ENCODE measurements around the gene INS.

Gene INS

DNA sequence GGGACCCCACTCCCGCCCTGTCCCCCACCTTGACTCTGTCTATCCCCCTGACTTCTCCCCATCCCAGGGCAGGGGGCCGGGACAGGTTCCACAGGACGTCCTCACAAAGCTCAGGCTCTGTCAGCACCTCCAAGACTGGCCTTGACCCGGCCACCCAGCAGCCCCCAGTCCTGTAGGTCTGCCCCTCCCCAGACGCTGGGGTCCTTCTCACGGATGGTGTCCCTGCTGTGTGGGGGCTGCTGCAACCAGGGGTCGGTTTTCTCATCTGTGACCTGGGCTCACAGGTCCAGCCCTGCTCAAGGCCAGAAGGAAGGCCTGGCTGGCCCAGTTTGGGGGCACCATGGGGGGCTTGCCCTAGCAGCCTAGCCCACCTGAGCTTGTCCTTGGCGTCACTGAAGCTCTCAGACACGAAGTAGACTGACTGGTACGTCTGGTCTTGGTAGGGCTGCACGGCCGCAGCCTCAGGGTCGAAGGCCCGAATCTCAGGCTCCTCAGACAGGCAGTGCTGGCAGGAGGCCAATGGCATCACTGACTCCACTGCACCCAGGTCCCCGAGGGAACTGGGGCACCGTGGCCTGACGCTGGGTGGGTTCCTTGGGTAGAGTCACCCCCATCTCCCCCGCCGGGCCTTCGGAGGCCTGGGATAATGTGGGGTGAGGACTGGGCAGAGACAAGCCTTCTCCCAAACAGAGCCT lies 4.0 kb upstream of the INS start:
- no peak for DNase-seq (ENCODE audit: low read depth in 2 of 2)

GRCh38 chr11:2164081-2164480 lies 3.1 kb upstream of the INS start:
- no peak for DNase-seq (ENCODE audit: low read depth in 2 of 2)

- DNase-seq (ENCODE audit: low read depth in 2 of 2): no peak
These were observed 2.5 kb upstream of the INS start for GRCh38 chr11:2163428-2163978.

- DNase-seq (ENCODE audit: low read depth in 2 of 2): no peak
These were observed 1.2 kb downstream of the INS start for GRCh38 chr11:2159536-2160413.

GRCh38 chr11:2158966-2159365 lies 2.0 kb downstream of the INS start:
- DNase-seq (ENCODE audit: low read depth in 2 of 2): no peak

GRCh38 chr11:2158296-2158737 lies 2.7 kb downstream of the INS start:
- no peak for DNase-seq (ENCODE audit: low read depth in 2 of 2)

DNA sequence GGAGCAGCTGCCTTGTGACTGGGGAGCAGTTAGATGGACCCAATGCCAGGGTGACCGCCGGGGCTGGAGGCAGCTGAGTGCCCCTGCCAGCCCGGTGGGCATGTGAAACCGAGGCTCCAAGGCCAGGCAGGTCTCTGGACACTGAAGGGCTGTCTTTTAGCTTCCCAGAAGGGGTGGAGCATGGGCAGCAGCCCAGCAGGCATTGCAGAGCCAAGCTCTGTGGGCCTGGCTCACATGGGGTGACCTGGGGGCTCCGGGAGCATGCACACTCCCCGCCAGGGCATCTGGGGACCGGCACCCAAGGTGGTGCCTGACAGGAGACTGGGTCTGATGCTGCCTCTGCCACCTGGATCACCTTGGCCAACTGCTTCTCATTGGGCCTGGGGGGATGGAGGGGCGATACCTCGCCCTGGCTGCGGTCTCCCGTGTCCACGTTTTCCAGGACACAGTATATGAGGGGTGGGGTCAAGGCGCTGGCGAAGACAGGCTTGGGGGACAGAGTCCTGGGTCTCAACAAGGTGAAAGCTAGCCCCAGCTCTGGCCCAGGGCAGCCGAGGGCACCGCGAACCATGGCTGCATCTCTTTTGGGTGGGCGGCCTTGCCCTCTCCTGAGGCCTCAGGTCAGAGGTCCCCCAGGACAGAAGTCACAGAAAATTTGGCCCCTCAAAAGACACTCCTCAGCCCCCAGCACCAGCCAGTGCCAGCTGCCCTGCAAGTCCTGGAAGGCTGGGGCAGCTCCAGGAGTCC lies 3.5 kb downstream of the INS start:
- no peak for DNase-seq (ENCODE audit: low read depth in 2 of 2)

DNA sequence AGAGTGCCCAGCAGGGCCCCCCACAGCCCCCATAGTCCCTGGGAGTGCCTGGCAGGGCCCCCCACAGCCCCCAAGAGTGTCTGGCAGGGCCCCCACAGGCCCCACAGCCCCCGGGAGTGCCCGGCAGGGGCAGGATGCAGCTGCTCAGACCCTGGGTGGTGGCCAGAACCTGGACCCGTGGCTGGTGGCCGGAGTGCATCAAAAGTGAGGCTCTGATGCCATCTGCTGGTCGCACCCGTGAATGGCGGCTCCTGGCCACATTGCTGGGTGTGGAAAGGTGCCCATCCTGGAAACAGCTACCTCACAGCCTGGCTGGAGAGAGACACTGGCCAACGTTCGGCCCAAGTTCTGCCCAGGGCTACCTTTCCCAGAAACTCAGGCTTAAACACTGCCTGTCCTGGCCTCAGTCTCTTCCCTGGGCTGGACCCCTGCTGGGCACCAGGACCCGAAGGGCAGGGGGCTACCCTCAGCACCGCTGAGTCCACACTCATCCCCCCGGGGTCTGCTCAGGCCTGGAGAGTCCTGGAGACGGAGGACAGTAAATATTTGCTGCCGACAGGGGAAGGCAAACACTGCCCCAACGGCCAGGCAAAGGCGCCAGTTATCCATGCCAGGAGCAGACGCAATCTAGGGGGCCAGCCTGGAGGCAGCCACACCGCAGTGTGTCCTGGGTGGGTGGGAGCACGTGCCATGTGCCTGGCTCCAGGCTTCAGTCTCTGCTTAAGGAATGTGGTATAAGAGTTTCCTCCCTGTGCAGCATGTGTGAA lies 4.4 kb downstream of the INS start:
- DNase-seq (ENCODE audit: low read depth in 2 of 2): no peak

DNA sequence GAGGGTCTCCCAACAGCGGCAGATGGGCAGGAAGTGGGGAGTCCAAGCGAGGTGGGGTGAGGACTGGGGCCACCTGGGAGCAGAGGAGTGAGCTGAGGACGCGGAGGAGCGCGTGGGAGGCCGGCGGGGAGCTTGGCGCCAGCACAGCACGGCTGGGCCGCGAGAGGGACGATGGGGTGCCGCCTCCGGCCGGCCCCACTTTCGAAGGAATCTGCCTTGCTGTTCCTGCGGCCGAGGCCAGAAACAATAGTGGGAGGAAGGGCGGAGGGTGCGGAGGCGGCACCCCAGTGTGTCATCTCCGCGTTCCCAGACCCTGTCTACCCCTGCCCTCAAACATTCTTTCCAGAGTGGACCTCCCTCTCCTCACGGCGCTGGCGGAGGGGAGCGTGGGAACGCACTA lies 5.5 kb downstream of the INS start:
- no peak for DNase-seq (ENCODE audit: low read depth in 2 of 2)

- DNase-seq (ENCODE audit: low read depth in 2 of 2): no peak
These were observed 6.1 kb downstream of the INS start for GRCh38 chr11:2154889-2155288.

DNA sequence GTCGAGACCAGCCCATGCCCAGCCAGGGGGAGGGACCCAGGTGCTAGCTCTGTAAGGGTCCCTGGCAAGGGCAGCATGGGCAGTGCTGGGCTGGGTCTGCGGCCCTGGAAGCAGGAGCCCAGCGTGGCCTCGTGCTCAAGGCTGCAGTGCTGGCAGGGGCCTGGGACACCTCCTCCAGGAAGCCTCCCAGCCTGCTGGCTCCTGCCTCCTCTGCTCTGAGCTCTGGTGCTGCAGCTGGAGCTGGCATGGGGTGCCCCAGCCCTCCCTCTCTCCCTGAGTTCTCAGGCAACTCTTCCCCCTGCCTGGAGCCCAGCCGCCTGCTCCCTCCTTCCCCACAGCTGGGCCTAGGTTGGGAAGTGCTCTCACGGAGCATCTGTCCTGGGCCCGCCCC lies 6.8 kb downstream of the INS start:
- DNase-seq (ENCODE audit: low read depth in 2 of 2): no peak

- no peak for DNase-seq (ENCODE audit: low read depth in 2 of 2)
These were observed 7.3 kb downstream of the INS start for GRCh38 chr11:2153581-2154194.

- no peak for DNase-seq (ENCODE audit: low read depth in 2 of 2)
These were observed 9.3 kb downstream of the INS start for GRCh38 chr11:2151500-2152257.

DNA sequence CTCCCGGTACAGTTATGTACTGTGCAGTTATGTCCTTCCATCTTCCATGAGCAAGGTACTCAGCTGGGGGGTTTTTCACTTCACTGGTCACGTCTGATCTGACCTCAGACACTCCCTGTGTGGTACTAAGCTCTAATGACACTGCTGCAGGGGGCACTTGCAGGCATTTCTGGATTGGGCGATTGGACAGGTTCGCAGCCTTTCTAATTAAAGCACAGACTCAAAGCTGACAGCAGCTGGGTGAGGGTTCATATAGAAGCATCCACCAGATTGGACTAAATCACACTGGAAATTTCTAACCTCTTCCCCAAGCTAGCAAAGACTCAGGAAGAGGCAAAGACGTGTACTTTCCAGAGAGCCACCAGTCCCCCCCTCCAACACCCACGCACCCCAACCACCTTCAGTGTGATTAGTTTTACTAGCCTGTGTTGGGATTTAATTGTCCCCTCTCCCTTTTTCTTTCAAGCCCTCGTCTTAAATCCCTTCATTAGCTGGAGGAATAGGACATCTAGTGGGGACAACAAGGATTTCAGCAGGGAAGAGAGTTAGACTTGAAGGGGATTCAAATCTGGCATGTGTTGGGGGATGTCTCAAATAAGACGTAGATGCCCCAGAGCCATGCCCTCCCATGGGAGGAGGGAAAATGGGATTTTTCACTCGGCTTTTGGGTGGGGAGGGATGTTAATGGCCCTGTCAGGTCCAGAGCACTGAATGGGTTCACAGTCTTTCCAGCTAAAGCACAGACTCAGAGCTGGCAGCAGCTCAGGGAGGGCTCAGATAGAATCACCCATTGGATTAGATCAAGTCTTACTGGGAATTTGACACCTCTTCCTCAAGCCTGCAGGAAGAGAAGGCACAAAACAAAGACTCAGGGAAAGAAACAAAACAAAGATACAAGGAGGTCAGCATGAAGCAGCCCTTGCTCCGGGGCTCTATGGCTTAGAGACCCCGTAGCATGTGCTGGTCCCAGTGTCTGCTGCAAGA lies 10.9 kb downstream of the INS start:
- no peak for DNase-seq (ENCODE audit: low read depth in 2 of 2)

DNA sequence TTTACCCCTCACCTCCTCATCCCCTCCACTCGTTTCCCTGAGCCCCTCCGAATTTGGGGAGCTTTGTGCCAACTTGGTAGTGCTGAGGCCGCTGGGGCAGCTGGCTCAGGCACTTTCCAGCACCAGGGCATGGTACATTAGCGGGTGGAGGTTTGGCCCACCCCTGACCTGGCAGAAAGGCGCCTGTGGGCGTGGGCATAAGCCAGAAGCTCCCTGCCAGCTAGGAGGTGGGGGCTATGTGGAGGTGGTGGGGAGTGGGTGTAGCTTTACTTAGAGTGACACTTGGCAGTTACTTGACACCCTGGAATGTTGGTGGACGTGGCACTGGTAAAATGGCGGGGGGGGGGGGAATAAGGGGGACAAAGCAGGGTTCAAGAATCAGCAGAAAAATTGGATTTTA lies 11.5 kb downstream of the INS start:
- DNase-seq (ENCODE audit: low read depth in 2 of 2): no peak

GRCh38 chr11:2148595-2148994 lies 12.4 kb downstream of the INS start:
- no peak for DNase-seq (ENCODE audit: low read depth in 2 of 2)

GRCh38 chr11:2147391-2147790 lies 13.6 kb downstream of the INS start:
- DNase-seq (ENCODE audit: low read depth in 2 of 2): no peak

GRCh38 chr11:2146051-2146450 lies 15.0 kb downstream of the INS start:
- no peak for DNase-seq (ENCODE audit: low read depth in 2 of 2)

Measured in fibroblast of skin of left biceps (primary cell).